Smooth muscle cell (in vitro differentiated cells): ENCODE results near the gene YOD1. TPM values are rescaled to one million over a fixed set of nuclear protein-coding genes. Genes with fewer than 3 reads are reported as not detected.

ENCODE experiments used
- DNase-seq: peaks from one replicate; lab custom pipeline; 2025; ENCODE audit not compliant: unreplicated experiment; lab: John Stamatoyannopoulos, UW
- H2AFZ ChIP-seq: fragments of 200-600 bp; sonication (generic); 2 replicates; pipeline ENCODE4 v1.6.0; 2016; ENCODE audit warnings: antibody characterized with exemption, low read depth, mild to moderate bottlenecking
- H3F3A ChIP-seq: fragments of 200-600 bp; sonication (generic); 2 replicates; pipeline ENCODE4 v1.6.0; 2017; ENCODE audit warnings: antibody characterized with exemption, low read depth
- H3K27ac ChIP-seq: fragments of 200-600 bp; sonication (generic); 2 replicates; pipeline ENCODE4 v1.5.1; 2016; ENCODE audit warnings: low read depth, mild to moderate bottlenecking
- H3K27me3 ChIP-seq: fragments of 200-600 bp; sonication (generic); 2 replicates; pipeline ENCODE4 v1.6.1; 2016; ENCODE audit warnings: low read depth, mild to moderate bottlenecking
- H3K36me3 ChIP-seq: fragments of 200-600 bp; sonication (generic); 2 replicates; pipeline ENCODE4 v1.5.1; 2016; ENCODE audit warnings: low read depth
- H3K4me1 ChIP-seq: fragments of 200-600 bp; sonication (generic); 2 replicates; pipeline ENCODE4 v1.5.1; 2016; ENCODE audit warnings: low read depth
- H3K4me2 ChIP-seq: fragments of 200-600 bp; sonication (generic); 2 replicates; pipeline ENCODE4 v1.6.0; 2016; ENCODE audit warnings: mild to moderate bottlenecking
- H3K4me3 ChIP-seq: fragments of 200-600 bp; sonication (generic); 2 replicates; pipeline ENCODE4 v1.5.1; 2016; ENCODE audit warnings: mild to moderate bottlenecking
- H3K79me2 ChIP-seq: fragments of 200-600 bp; sonication (generic); 2 replicates; pipeline ENCODE4 v1.6.0; 2016; ENCODE audit warnings: low read depth, mild to moderate bottlenecking
- H3K9ac ChIP-seq: fragments of 200-600 bp; sonication (generic); 2 replicates; pipeline ENCODE4 v1.6.0; 2016; ENCODE audit warnings: low read depth
- H3K9me3 ChIP-seq: fragments of 200-600 bp; sonication (generic); replicated peaks from 2 replicates; pipeline ENCODE4 v1.5.1; 2016; ENCODE audit warnings: low read depth
- H4K20me1 ChIP-seq: fragments of 200-600 bp; sonication (generic); 2 replicates; pipeline ENCODE4 v1.6.0; 2016; ENCODE audit warnings: low read depth
- WGBS: methylation state at CpG from one replicate; pipeline ENCODE4 v1.1.7; 2016; ENCODE audit warnings: low lambda C conversion rate; 5-methylcytosine and 5-hydroxymethylcytosine counted together
- polyA plus RNA-seq: library from polyadenylated mRNA; unstranded; fragments of >200 nt; fragmentation: Nextera tagmentation; extraction: Ambion mirVana; gene quantifications from 2 replicates; pipeline ENCODE4 v1.2.1, GENCODE V29; 2016
- total RNA-seq: library from RNA; depleted of rRNA; stranded (reverse); fragments of >200 nt; gene quantifications from 2 replicates; pipeline ENCODE4 v1.2.3, GENCODE V29; 2014
- TF ChIP-seq, protein P1 (sequence below): fragments of 200-600 bp; sonication (generic); IDR thresholded peaks from 2 replicates; pipeline ENCODE4 v1.5.1; 2017; ENCODE audit warnings: borderline replicate concordance, mild to moderate bottlenecking, antibody characterized with exemption; ENCODE audit not compliant: insufficient read depth, poor library complexity, severe bottlenecking

YOD1 gene
- total and polyA plus RNA-seq, 2 experiments from 2014 or later, result 3.8 to 31.9 TPM

DNA sequence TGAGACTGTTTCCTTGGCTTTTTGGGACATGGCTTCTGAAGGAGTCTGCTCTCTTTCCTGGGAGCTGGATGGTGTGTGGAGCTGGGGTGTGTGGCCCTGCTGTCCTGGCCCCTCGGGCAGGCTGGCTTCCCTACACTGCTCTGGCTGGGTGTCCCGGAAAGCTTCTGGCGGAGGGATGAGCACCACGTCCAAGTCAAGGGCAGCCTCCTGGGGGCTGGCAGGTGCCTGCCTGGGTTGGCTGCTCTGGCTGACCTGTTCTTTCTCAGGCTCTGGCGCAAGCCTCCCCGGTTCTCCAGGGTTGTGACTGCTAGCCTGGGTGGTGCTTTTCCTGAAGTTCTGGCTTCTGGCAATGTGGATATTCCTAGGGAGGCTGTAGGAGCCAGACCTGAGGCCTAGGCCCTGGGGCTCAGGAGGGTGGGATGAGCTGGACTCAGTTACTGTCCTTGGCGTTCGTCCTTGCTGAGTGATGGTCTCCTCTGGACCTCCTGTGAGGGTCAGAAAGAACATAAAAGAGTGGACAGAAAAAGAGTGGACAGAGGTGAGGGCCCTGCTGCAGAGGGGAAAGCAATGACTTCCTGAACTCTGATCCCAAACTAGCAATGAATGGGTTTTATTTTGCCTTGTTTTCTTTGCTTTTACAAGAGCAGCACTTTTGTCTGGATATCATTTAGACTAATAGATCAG lies 27.9 kb downstream of the YOD1 start:
- Histone ChIP-seq H2AFZ (no peak overlapping the region), H3K4me3 (no peak overlapping the region), H3K9me3 (no peaks in the 10 kb centered on the region), H3K27me3 (no peaks in the 10 kb centered on the region), H3K27ac (no peak overlapping the region), H3K36me3 (no peaks in the 10 kb centered on the region), H3K9ac (no peak overlapping the region), H3K79me2 (no peaks in the 10 kb centered on the region), H4K20me1 (no peaks in the 10 kb centered on the region), H3K4me2 (no peak overlapping the region), H3K4me1 (peaks cover 32% of the 10 kb centered on the region), H3F3A (no peaks in the 10 kb centered on the region)
- 92% methylated on average over 8 of the region's 8 CpGs for WGBS
- TF ChIP-seq, protein P1, sequence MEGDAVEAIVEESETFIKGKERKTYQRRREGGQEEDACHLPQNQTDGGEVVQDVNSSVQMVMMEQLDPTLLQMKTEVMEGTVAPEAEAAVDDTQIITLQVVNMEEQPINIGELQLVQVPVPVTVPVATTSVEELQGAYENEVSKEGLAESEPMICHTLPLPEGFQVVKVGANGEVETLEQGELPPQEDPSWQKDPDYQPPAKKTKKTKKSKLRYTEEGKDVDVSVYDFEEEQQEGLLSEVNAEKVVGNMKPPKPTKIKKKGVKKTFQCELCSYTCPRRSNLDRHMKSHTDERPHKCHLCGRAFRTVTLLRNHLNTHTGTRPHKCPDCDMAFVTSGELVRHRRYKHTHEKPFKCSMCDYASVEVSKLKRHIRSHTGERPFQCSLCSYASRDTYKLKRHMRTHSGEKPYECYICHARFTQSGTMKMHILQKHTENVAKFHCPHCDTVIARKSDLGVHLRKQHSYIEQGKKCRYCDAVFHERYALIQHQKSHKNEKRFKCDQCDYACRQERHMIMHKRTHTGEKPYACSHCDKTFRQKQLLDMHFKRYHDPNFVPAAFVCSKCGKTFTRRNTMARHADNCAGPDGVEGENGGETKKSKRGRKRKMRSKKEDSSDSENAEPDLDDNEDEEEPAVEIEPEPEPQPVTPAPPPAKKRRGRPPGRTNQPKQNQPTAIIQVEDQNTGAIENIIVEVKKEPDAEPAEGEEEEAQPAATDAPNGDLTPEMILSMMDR, result no peak
- DNase-seq, result no peak

GRCh38 chr1:207021876-207022596 lies 29.0 kb downstream of the YOD1 start:
- peaks cover 32% of the 10 kb centered on the region for H3K4me1 ChIP-seq
- H3K9me3 ChIP-seq, result no peaks in the 10 kb centered on the region

GRCh38 chr1:207021139-207021861 lies 29.7 kb downstream of the YOD1 start:
- Histone ChIP-seq H3K36me3 (no peaks in the 10 kb centered on the region), H3K9me3 (no peaks in the 10 kb centered on the region), H3F3A (no peaks in the 10 kb centered on the region), H3K4me1 (peaks cover 24% of the 10 kb centered on the region), H3K79me2 (no peaks in the 10 kb centered on the region), H3K9ac (peak overlapping the region; percentile 26), H2AFZ (no peak overlapping the region), H3K27ac (peak overlapping the region; percentile 61), H3K4me3 (no peak overlapping the region), H4K20me1 (no peaks in the 10 kb centered on the region), H3K4me2 (peak overlapping the region; percentile 49), H3K27me3 (no peaks in the 10 kb centered on the region)
- no peak for DNase-seq
- WGBS, result 60% methylated on average over 8 of the region's 8 CpGs
- TF ChIP-seq, protein P1, result no peak

More at GRCh38 chr1:207021876-207022596, 29.0 kb downstream of the YOD1 start:
- Histone ChIP-seq H3K4me2 (no peak overlapping the region), H2AFZ (no peak overlapping the region), H3F3A (no peaks in the 10 kb centered on the region), H3K27ac (no peak overlapping the region), H3K79me2 (no peaks in the 10 kb centered on the region), H3K27me3 (no peaks in the 10 kb centered on the region), H4K20me1 (no peaks in the 10 kb centered on the region), H3K9ac (no peak overlapping the region), H3K36me3 (no peaks in the 10 kb centered on the region), H3K4me3 (no peak overlapping the region)
- no peak for DNase-seq
- TF ChIP-seq, protein P1, result no peak
- WGBS, result 95% methylated on average over 15 of the region's 15 CpGs
